Activated gamma-delta T cell treated with Interleukin-2 at 50 U/mL for 16 hours (primary cell): Measurements from ENCODE around the gene KCNT1.

Experiments
- DNase-seq: peaks from one replicate; pipeline ENCODE4 v3.0.0-alpha.2; 2020

Gene KCNT1

DNA sequence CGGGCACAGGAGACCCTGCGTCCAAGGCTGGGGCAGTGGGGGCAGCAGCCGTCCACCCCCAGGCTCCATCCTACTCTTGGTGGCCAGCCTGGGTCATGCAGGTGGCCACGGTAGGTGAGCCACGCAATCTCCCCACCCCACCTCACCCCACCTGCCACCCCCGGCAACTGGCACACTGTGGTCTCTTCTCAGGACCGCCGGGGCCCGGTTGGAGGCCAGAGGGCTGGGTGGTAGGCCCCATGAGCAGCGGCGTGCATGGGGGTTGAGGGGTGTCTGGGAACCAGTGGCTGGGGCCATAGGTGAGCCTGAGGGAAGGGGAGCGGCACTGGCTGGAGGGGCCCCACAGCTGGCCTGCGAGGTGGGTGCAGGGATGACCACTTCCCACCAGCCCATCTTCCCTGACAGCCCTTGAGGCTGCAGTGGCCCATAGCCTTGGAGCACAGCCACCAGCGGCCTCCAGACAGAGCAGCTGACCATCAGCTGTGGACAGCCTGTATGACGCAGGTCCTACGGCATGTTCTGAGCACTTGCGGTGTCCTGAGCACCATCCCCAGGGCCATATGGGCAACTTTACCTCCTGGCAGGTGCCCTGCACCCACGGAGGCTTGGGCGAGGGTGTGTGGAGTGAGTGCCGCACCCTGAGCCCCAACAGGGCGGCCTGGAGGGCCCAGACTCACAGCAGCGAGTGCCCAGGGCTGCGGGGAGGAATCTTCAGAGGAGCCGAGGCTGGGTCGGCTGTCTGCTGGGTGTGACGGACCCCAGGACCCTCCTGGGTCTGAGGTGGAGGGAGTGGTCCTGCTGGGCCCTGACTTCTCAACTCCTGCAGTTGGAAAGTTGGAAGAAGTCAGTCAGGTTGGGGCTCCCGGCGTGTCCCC lies 47.4 kb downstream of the KCNT1 start:
- DNase-seq: no peak

GRCh38 chr9:135750786-135751185 lies 48.8 kb downstream of the KCNT1 start:
- DNase-seq: no peak

DNA sequence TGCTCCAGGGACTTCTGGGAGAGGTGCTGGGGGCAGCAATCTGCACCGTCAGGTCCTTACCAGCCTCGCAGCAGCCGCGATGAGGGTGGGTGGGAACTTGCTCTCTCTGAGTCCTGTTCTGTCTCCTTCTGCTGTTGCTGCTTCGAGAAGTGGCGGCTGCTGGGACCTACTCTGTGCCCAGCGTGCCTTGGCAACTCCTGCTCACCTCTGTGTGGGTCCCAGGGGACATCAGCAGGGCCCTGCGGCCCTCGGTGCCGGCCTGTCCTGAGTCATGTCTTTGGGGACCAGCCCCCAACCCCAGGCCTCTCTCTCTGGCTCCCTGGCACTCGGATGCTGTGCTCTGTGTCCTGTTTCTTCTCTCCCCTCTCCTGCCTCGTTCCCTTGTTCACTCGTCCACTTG lies 49.5 kb downstream of the KCNT1 start:
- DNase-seq: no peak

DNA sequence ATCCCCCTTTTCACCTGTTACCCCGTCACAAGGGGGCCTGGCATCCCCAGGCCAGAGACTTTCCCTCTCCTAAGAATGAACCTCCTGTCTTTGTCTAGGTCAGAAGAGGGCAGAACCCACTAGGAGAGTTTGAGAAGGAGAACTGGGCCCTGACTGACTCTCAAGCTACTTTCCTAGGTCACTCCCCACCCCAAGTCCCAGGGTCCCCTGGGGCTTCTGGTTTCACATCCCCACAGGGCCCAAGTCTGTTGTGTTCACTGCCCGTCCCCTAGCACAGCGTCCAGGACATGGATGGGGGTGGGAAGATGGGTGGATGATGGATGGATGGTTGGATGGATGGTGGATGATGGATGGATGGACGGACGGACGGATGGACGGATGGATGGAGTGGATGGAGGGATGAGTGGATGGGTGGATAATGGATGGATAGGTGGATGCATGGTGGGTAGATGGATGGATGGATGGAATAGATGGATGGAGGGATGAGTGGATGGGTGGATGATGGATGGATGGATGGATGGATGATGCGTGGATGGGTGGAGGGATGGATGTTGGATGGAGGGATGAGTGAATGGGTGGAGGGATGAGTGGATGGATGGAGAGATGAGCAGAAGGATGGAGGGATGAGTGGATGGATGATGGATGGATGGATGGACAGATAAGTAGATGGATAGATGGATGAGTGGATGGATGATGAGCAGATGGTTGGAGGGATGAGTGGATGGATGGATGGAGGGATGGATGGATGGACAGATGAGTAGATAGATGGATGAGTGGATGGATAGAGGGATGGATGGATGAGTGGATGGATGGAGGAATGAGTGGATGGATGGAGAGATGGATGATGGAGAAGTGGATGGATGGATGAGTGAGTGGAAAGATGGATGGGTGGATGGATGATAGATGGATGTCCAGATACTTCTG lies 50.6 kb downstream of the KCNT1 start:
- no peak for DNase-seq

DNA sequence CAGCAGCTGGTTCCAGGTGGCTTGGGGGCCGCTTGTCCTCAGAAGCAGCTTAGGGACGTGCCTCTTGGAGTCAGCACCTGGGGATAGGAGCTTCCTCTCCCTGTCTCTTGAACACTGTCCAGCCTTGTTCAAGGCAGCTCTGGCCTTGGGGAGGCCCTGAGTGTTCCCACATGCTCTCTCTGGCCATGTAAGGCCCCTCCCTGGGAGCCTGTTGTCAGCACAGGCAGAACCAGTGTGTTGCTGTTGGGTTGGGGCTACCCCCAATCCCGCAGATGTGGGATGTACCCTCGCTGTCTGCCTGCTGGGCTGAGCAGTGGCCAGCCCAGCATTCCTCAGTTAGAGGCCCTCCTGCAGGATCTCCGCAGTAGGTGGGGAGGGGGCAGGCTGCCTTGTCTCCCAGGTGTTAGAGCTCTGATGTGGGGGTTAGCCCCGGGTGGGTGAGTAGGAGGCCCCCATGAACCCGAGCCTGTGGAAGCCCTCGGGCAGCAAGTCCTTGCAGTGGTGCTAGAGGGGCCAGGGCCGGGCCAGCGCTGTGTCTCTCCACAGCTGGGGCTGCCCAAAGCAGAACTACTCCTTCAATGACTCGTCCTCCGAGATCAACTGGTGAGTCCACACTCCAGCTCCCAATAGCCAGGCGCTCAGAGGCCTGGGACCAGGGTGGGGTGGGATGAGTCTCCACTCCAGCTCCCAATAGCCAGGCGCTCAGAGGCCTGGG lies 51.6 kb downstream of the KCNT1 start:
- no peak for DNase-seq

- no peak for DNase-seq
Measured at GRCh38 chr9:135756576-135756975, 54.6 kb downstream of the KCNT1 start.

- DNase-seq: no peak
Measured at GRCh38 chr9:135757356-135757755, 55.4 kb downstream of the KCNT1 start.

DNA sequence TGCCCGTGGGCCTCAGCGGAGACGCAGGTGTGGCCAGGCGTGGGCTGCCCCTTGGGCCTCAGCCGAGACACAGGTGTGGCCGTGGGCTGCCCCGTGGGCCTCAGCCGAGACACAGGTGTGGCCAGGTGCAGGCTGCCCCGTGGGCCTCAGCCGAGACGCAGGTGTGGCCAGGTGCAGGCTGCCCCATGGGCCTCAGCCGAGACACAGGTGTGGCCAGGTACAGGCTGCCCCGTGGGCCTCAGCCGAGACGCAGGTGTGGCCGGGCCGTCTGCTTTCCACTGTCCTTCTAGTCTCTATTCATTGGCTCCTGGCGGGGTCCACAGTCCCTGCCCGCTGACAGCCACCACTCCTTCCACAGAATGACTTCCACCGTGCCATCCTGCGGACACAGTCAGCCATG lies 56.1 kb downstream of the KCNT1 start:
- DNase-seq: no peak

- no peak for DNase-seq
Measured at GRCh38 chr9:135758870-135759269, 56.9 kb downstream of the KCNT1 start.

- DNase-seq: no peak
Measured at GRCh38 chr9:135759676-135760300, 57.8 kb downstream of the KCNT1 start.

GRCh38 chr9:135760465-135760864 lies 58.5 kb downstream of the KCNT1 start:
- no peak for DNase-seq

DNA sequence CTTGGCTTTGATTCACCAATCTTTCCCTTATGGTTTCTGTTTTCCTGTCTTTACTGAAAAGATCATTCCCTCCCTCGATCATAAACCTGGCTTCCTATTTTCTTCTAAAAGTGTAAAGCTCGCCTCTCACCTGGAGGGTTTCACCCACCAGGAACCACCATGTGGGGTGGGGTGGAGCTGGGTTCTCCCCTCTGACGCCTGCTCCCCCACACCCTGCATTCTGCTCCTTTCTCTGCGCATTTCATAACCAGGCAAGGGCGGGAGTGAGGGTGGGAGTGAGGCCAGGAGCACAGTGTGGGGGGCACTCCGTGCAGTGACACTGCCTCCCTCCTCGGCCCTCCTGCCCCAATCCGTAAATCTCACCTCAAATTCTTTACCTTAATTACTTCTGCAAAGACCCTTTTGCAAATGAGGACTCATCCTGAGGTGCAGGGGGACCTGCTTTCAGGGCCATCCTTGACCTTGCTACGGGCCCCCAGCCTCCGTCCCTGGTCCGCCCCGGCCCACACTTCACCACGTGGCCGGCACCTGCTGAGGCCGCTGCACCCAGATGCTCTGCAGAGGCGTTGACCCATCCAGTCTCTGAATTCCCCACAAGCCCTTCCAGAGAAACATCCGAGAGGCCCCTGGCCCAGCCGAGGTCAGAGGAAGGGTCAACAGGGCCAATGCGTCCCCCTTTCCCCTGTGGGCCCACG lies 59.3 kb downstream of the KCNT1 start:
- no peak for DNase-seq

GRCh38 chr9:135761845-135762168 lies 59.8 kb downstream of the KCNT1 start:
- no peak for DNase-seq

DNA sequence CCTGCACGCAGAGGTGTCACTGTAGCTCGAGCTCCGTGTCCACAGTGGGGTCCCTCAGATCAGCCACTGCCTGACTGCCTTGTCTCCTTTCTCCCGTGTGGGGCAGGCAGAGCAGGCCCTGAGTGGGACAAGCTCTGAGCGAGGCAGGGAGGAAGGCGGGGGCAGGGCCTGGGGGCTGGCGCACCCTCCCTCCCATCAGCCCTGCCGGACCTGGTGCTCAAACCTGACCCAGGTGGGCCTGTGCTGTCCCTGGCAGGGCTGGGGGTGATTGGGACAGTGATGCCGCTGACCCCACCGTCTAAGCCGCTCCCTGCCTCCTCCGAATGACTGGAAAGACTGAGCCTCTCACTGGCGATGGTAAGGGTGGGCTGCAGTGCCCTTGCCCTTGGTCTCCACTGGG lies 60.9 kb downstream of the KCNT1 start:
- no peak for DNase-seq

- DNase-seq: no peak
Measured at GRCh38 chr9:135763716-135764446, 61.9 kb downstream of the KCNT1 start.

DNA sequence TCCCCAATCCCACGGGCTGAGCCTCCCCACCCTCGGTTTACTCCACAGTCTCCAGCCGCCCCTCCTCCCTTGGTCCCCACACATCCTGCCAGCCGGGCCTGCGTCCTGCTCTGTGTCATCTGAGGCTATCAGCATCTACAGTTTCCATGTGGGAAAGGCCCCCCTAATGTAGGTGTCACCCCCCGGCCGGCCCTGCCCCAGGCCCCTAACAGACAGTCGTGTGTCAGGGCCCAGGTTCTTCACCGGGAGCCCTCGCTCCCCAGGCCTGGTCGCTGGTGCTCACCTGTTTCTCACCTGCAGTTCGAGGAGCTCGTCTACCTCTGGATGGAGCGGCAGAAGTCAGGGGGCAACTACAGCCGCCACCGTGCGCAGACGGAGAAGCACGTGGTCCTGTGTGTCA lies 62.7 kb downstream of the KCNT1 start:
- DNase-seq: no peak

- no peak for DNase-seq
Measured at GRCh38 chr9:135765416-135765815, 63.4 kb downstream of the KCNT1 start.

DNA sequence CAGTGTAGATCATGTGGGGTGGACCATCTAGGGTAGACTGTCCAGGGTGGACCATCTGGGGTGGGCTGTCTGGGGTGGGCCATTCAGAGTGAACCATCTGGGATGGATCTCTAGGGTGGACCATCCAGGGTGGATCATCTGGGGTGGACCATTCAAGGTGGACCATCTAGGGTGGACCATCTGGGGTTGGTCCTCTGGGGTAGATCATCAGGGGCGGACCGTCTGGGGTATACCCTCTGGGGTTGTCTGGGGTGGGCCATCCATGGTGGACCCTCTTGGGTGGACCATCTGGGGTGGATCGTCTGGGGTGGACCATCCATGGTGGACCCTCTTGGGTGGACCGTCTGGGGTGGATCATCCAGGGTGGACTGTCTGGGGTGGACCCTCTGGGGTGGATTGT lies 64.3 kb downstream of the KCNT1 start:
- DNase-seq: no peak

- no peak for DNase-seq
Measured at GRCh38 chr9:135766707-135767106, 64.7 kb downstream of the KCNT1 start.

- DNase-seq: no peak
Measured at GRCh38 chr9:135768516-135769218, 66.7 kb downstream of the KCNT1 start.
